Loucy (cell line): ENCODE measurements around the gene OPRM1.

Experiments
- CTCF ChIP-seq: fragments of 200-600 bp; sonication (generic); conservative IDR thresholded peaks from 2 replicates; pipeline ENCODE4 v1.5.1; 2014; ENCODE audit warnings: mild to moderate bottlenecking, antibody characterized with exemption, low read length
- EZH2phosphoT487 ChIP-seq: fragments of 200-600 bp; IDR thresholded peaks from 2 replicates; pipeline ENCODE4 v1.6.1; 2018; ENCODE audit warnings: antibody characterized with exemption, mild to moderate bottlenecking, moderate library complexity, borderline replicate concordance

DNA sequence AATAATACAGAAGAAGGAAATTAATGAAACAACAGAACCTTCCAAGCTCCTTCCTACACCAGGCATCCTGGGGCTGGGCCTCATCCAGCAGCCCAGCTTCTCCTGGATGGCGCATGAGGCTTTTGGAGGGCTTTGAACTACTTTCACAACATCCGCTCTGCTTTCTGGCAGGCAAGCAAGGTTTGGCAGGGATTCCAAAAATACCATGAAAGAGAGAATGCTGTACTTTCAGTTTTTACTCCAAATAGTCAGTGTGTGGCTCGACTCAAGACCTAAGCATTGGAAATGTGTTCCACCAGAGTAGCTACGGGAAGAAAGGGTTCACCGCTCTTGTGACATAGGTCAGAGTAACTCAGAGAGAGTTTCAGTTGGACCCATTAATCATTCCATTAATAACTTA, 125.4 kb downstream of the OPRM1 start:
- TF ChIP-seq CTCF (no peak), EZH2phosphoT487 (no peak)
